ENCODE results near the gene FASN. TPM values are rescaled to one million over a fixed set of nuclear protein-coding genes. Genes with fewer than 3 reads are reported as not detected.
A peak's percentile ranks its signal among the peaks of the same experiment; 100 is the strongest.

The FASN gene
- total and polyA plus RNA-seq, 2 of the 13 experiments (the other 11 are each of a cell fraction or from before 2014, with no cell fraction given): 51.7 to 101 TPM

- TF ChIP-seq FOSL1 (CRISPR knock-in tag; IDR thresholded peaks at IDR 0.05; ENCODE audit: borderline replicate concordance) (no peak), MXD4 (CRISPR knock-in tag; IDR thresholded peaks at IDR 0.05) (no peak; the same call in 1 of the 2 replicates), PAX8 (CRISPR knock-in tag; IDR thresholded peaks at IDR 0.05; ENCODE audit: borderline replicate concordance) (no peak), ZBTB20 (CRISPR knock-in tag; IDR thresholded peaks at IDR 0.05; ENCODE audit: borderline replicate concordance, low read depth) (no peak), AHDC1 (CRISPR knock-in tag; IDR thresholded peaks at IDR 0.05; ENCODE audit: borderline replicate concordance) (no peak), ATF4 (CRISPR knock-in tag; IDR thresholded peaks at IDR 0.05) (no peak), ZNF124 (CRISPR knock-in tag; IDR thresholded peaks at IDR 0.05) (no peak; the same call in 1 of the 2 replicates), ZNF800 (CRISPR knock-in tag; IDR thresholded peaks at IDR 0.05) (no peak), MLXIP (CRISPR knock-in tag; IDR thresholded peaks at IDR 0.05; ENCODE audit: borderline replicate concordance) (0 out of 2 replicates have a peak, but pooled peaks have one; percentile 18), RELA (CRISPR knock-in tag; IDR thresholded peaks at IDR 0.05) (no peak), SRY (CRISPR knock-in tag; IDR thresholded peaks at IDR 0.05) (peak; percentile 35; the same call in 1 of the 2 replicates), JDP2 (CRISPR knock-in tag; IDR thresholded peaks at IDR 0.05; ENCODE audit: borderline replicate concordance) (no peak), RFX3 (CRISPR knock-in tag; IDR thresholded peaks at IDR 0.05) (no peak), PATZ1 (CRISPR knock-in tag; IDR thresholded peaks at IDR 0.05) (no peak; the same call in 1 of the 2 replicates)
These were observed 1.1 kb upstream of the FASN start (continued) for GRCh38 chr17:82098939-82099763.

Data from HepG2 (cell line).